ENCODE data around the gene CHN1.

The CHN1 gene

DNA sequence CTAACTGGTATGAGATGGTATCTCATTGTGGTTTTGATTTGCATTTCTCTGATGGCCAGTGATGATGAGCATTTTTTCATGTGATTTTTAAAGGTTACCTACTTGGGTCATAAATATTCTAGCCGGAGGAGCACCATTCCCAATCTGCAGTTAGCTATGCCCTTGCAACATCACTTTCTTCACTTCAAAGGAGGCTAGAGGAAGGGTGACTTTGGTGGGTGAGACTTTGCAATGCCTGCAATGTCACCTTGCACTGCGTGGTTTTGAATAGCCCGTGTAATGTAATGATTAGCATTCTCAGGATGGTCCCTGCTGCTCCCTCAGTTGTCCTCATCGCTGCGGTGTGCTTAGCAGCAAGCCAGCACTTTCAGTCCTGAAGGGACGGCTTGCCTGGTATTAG lies 184.8 kb downstream of the CHN1 start:
- DNase-seq, result no peak

DNA sequence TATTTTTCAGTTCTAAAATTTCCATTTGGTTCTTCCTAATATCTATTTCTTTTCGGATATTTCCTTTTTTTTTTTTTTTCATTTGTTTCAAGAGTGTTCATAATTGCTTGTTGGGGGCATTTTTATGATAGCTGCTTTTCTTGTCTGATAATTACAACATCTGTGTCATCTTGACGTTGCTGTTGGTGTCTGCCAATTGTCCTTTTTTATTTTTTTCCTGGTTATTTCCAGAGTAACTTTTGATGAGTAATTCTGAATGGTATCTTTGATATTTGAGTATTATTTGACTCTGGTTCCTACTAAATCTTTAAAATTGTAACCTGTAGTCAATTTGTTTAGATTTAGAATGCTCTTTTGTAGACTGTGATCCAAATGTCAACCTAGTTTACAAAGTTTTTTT lies 189.7 kb downstream of the CHN1 start:
- DNase-seq, result no peak

DNA sequence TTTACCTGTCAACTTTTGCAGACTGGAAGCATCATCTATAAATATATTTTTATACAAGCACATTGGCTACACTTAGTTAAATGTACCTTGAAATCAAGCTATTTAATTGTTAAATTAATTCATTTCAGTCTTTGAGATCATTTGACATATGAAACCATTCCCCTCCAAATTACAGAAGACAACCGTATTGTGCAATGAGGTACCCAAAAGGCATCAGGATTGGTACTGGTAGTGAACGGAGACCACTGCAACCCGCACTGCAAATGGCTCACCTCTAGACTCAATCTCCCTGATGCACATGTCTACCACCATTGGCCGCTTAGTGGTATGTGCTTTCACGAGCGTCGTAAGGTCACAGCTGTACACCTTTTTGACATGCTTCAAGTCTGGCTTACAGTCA lies 193.1 kb downstream of the CHN1 start:
- no peak for DNase-seq

DNA sequence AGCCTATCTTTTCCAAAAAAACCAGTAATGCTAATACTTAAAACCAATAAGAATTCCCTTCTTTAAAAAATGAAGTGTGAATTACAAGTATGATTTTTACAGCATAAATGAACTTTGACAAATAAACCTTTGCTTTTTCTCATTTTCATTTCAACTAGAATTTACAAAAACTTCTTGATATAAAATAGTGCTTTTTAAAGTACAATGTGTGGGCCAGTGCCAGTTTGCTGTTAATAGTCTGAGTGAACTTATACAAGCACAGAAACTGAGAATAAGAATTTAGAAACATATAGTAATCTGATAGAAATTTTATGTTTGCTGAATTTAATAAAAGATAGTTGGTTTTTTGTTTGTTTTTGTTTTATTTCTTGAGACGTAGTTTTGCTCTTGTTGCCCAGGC lies 197.2 kb downstream of the CHN1 start:
- DNase-seq, result no peak

DNA sequence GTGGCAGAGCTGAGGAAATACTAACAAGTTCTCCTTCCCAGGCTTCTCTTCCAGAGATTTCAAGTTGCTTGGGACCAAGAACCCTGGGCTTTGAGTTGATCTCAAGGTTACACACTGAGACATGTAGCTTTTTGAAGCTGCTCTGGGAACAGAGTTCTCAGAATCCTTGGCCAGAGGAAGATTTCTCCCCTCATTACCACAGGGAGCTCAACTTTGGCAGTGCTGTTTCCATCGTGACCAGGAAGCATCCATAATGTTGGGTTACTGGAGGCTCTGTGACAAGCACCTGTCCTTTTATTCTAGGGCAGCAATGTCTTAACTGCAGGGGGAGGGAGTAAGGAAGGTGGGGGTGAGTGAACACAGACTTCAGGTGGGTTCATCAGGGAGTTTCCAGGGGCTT lies 199.4 kb downstream of the CHN1 start:
- no peak for DNase-seq

DNA sequence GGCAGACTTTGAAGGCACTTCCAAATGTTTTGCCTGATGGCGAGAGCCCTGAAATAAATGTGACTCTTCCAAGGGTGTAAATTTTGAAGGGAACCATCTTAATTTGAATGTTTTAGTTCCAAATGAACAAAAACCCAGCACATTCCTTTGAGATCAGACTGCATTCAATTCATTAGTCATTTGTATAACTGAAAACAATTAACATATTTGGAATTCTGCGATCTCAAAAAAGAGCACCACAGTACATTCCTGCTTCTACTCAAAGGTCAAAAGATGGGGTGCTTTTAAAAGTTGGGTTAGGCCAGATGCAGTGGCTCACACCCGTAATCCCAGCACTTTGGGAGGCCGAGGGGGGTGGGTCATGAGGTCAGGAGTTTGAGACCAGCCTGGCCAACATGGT lies 202.7 kb downstream of the CHN1 start:
- DNase-seq, result no peak

DNA sequence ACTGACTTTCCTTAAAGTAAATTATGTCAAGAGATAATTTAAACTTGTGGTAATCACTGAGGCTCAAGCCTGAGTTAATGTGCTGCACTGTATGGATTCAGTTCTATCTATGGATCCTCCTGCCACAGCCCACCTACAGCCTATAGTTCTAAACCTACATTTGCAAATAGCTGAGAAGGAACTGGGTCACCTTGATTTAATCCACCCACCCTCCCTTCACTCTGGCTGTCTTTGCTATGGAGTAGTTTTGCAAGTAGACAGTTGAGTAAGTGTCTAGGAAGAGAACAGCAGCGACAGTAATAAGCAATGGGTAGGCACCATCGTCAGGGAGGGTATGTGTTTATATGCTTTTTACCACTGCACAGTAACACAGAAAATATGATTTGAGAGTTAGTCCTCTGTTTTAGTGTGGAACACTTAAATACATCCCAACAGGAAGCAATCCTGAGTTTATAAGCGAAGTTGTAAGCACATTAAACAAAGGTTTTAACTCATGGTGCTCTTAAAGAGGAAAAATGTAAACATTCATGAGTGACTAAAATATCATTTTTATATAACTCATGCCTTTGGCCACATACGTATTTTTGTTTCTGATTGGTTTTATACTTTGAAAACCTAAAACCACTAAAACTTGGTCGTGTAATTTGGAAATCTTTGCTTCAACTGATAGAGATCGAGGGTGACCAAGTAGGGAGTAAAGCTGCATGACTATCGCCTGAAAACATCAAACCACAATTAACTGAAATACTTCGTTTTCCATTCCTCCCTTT lies 204.6 kb downstream of the CHN1 start:
- no peak for DNase-seq

DNA sequence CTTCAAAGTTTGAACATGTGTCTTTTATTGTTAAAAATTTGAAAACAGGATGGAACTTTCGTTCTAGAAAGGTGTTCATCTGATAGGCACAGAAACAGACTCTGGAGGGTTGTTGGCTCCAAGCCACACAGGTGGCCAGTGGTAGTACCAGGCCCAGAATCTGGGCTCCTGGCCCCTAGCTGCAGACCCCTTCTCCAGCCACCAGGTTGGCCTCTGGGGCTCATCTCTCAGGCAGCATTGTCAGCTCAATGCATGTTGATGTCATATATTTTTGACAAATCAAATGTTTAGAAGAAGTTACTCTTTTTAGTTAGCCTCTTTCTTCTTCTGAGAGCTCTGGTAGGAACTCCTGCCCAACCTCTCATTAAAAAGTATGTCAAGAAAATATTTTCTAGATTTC lies 206.4 kb downstream of the CHN1 start:
- no peak for DNase-seq

DNA sequence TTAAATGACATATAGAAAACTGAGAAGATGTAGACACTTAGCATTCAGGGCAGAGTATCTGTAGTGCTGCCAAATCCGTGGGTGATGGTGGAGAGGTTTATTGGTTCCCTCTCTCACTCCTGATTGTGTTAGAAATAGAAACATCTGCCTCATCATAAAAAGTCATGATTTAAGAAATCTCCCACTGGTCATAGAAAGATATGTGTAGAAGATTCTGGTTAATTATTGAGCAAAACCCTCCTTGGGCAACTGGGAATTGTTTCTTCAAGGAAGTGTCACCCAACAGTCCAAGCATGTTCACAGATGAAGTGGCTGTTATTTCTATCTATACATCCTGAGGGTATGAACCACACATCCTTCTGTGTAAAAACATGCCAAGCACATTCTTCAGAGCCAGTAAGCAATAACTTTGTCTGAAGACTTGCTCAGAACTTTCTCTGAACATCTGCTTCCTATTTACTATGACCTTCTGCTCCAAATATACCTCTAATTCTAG lies 207.4 kb downstream of the CHN1 start:
- no peak for DNase-seq

DNA sequence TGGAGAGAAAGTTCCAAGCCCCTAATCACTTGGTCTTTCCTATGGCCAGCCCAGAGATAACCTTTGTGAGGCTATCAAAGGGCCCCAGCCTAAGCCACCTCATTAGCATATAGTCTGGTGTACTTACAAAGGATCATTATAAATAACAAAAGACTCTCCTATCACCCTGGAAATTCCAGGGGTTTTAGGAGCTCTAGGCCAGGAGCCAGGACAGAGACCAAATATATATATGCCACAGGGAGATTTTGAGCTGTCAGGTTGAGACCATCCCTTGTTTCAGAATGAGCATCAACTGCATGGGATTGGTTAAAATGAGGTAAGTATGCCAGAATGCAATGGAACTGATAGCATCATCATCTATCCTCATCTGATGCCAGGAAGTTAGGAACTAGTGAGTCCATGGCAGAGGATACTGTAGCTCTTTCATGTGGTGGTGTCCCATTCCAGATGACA lies 208.8 kb downstream of the CHN1 start:
- DNase-seq, result no peak

DNA sequence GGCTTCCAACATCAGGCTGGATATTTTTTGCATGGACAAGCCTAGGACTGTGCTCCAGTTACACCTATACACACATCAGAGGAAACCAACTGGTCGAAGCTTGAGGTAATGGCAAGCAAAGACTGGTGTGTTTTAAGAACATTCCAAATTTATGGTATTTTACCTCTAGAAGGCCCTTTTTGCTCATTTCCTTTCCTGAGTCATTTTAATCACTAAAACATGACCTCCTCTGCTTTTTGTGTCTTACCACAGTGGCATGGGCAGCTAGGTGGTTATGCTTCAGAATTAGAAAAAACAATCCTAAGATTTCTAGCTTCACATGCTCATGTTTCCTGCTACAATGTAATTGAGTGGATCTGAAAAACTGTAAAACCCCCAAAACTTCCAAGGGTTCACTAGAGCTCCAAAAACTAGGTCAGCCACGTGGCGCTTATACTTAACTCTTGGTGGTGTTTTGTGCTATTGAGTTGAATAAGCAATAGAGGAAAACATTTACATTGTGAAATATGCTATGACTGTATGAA lies 210.3 kb downstream of the CHN1 start:
- DNase-seq, result no peak

DNA sequence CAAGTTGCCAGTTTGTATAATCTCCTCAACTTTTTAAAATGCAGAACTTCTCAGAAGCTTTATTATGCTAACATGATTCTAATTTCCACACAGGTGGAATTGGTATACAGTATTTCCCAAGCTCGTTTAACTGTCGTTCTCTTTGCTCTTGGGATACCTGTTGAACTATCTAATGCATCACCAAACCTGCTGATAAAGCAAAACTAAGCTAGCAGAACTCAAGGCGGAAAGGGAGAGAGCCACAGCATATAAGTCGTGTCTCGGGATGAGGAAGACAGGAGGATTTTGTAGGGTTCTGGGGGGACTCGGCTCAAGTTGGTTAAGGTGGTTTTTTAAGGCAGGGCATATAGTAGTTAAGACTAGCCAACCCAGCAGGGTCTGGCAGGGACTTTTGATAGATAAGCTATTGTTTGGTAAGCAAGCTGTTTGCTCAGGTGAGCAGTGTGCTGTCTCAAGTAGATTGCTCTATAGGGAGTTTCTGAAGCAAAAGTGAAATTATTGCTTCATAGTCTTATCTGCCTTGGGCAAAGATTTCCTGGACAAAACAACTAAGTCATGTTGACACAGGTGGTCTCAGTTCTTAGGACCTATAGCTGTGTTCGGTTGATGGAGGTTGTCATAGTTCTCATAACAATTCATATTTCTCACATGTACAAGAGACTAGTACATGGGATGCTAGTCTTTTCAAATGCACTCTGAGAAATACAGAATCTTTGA lies 212.7 kb downstream of the CHN1 start:
- DNase-seq, result no peak

DNA sequence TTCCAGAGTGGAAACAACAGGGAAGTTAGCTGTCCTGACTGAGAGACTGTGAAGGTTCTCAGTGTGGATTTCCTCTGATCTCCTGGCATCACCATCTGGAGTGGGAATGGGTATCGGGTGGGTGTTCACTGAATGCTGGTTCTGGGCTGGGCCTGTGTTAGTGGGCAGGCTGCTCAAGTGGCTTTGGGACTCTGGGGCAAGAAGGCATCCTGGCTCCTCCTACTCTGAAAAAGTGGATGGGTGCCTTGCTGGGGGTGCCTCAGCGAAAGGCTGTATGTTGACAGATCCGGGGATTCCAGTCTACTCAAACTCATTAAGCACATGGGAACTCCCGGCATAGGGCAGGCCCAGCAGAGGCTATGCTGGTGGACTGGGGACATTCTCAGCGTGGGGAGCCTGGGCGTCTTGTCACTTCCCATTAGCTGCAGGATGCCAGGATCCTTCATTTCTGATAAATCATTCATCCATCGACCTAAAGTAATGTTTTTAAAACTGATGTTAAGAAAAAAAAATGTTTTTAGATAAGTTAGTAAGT lies 213.4 kb downstream of the CHN1 start:
- DNase-seq, result no peak

DNA sequence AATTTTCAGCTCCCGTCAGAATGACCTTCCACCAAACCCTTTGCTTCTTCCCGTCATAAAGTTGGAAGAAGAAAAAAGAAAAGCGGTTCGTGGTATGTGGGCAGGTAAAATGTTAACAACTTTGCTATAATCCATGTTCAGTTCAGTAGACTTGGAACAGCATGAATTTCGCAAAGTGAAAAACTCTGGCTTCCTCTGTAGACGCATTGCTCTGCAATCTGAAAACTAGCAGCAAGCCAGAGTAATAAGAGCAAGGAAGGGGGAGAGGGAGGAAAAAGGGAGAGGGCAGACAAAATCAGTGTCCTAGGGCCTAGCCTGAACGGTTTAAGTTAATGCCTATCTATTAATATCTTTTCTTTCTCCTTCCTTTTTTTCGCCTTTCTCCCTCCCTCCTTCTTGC lies 214.2 kb downstream of the CHN1 start:
- no peak for DNase-seq

DNA sequence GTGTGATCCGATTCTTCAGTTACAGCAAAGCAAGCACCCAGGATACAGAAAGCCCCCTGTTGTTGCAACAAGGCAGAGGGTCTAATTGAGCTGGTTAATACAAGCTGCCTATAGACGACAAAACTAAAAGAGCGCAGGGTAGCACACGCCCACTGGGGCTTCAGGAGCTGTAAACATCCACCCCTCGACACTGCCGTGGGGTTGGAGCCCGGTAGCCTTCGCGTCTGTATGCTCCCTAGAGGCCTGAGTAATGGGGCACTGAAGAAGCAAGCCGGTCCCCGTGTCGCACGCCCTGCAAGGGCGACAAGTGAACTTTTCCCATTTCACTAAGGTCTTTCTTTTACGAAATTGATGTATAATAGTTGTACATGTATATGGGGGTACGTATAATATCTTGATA lies 216.2 kb downstream of the CHN1 start:
- no peak for DNase-seq

DNA sequence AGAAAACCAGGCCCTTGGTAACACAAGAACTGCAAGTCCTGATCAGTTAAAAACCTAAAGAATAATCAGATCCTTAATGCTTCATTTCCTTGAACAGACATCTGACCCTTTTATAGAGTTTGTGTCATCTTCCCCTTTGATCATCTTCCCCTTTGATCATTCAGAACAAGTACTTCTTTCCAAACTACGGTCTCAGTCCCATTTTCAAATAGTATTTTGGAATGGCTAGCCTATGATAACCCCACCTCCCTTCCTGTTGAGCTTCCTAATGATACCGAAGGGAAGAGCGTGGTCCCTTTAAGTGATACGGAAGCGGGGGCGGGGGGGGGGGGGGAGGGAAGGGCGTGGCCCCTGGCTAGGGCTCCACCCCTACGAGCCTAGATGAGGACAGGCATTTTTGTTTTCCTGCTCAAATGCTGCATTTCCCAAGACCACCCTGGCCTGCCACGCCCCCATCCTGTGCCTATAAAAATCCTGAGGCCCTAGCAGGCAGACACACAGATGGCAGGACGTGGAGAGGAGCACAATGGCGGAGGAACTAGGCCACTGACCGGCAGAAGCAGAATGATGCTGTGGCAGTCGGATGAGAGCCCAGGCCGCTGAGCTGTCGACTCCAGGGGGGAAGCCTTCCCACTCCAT lies 216.8 kb downstream of the CHN1 start:
- DNase-seq, result no peak

DNA sequence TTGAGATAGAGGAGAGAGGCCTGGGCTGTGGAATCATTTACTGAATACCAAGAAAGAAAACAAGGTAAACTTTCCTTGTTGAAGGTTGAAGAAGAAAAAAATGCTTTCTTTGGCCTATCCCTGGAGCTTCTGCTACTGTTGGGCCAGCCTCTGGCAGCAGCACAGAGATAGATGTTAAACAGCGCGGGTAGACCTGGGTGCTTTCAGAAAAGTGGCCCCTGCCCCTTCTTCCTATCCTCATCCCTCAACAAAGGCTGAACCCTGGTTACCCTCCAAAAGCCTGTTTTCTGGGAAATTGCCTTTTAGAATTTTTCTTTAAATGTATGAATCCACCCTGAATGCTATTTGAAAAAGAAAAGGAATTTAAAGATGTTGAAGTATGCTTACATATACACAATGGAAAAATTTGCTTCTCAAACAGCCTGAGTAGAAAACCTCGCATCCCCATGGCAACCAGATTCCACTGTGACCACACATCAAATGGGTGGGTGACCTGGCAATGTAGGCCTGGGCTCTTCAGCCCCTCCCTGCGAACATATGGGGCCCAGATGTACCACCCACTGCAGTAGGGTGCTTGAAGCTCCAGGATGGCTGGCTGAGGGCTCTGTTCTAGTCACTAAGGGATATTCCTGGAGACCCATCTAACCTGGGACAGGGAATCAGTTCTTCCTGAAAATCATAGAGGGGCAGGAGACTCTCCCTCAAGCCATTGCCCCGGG lies 217.5 kb downstream of the CHN1 start:
- peak; percentile 41 for DNase-seq

DNA sequence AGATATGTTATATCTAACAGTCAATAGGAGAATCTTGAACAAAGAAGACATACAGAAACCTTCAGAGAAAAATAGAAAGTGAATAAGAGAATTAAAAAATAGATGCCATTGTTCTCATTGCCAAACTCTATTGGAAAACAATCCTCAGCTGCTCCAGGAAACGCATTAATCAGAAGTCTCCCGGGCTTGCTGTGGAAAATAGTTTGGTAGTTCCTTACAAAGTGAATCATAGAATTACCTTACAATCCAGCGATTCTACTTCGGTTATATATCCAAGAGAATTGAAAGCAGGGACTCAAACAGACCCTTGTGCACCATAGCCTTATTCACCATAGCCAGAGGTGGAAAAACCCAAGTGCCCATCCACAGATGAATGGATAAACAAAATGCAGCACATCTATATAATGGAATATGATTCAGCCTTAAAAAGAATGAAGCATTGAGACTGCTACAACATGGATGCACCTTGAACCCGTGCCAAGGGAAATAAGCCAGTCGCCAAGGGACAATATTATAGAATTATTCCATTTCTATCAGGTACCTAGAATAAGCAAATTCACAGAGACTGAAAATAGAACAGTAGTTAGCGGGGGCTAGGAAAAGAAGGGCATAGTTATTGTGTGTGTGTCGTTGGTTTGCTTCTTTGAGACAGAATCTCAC lies 219.0 kb downstream of the CHN1 start:
- DNase-seq, result no peak

DNA sequence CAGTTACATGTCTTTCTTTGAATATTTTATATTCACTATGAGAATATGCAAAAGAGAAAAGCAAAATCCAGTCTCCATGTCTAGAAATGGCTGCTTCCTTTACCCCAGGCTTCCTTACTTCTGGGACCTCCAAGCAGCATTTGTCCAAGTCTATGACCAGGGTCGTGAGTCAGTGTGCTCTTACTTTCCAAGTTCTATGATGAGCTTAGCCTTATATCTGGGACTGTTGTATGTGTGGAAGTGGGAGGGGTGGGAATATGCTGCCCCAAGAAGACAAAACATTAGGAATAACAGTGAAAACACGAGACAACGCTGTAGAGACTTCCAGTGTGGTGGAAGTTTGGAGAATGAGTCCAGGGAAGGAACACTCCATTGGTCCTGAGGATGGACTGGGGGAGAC lies 219.7 kb downstream of the CHN1 start:
- DNase-seq, result no peak

DNA sequence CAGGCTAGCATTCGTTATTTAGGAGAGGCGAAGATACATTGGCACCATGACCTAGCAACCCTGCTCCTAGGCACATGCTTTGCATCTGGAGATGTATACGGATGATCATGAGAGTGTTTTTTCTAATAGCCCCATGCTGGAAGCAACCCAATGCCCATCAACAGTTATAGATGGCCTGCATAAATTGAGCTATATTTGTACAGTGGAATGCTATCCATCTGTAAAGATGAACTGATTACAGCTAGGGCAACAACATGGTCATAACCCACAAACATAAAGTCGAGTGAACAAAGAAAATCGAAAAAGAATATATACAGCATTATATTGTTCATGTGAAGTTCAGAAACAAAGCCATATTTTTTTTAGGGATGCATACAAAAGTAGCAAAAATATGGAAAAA lies 220.3 kb downstream of the CHN1 start:
- no peak for DNase-seq

DNA sequence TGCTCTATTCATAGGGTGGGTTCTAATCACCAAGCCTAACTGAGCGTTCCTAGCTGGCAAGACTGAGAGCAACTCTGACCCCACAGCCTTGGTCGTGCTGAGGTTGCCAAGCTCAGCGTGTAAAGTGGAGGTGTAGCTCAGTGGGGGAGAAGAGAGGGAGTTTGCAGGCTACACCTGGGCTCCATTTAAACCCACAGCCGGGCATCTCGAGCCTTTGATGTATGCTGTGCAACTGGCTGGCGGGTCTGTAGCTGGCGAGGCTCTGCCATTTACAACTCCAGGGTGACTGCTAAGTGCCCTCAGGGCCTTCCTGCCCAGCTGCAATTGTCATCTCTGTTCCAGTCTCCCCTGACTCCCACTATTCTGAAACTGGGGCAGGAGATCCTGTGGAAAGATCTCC lies 220.9 kb downstream of the CHN1 start:
- no peak for DNase-seq

DNA sequence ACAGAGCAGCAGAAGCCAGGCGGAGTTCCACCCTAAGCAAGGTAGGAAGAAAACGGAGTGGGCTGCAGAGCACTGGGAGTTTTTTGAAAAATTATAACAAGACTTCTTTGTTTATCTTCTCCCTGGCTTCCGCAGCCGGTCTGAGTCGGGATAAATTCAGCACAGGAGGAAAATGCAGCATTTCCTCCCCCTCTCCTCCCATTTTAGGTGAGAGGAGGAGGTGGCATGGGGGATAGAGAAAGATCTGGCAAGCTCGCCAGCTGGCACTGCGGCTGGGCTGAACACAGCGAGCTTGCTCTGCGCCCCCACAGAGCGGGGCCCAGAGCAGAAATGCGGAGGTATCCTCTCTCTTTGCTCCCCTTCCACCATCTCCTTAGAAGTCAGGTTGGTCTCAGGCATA lies 223.2 kb downstream of the CHN1 start:
- DNase-seq, result no peak

Data from NCI-H226 (cell line).